RWPE1 (cell line): ENCODE data around the gene MYO7B.

ENCODE experiments used
- CTCF ChIA-PET: fragments of 350-600 bp; sonication (Branson Sonifier 250); formaldehyde crosslinking; extraction: SDS; loops from one replicate; lab custom pipeline; 2021; lab: Yijun Ruan, JAX
- POLR2A ChIA-PET: fragments of 400-600 bp; formaldehyde crosslinking; extraction: SDS; loops from one replicate; lab custom pipeline; 2020; ENCODE audit warnings: antibody characterized with exemption; ENCODE audit not compliant: low non-redundant PET; lab: Yijun Ruan, JAX
- DNase-seq: peaks from one replicate; pipeline ENCODE4 v3.0.0; 2012; ENCODE audit warnings: low spot score
- H3K27ac ChIP-seq: fragments of 450-650 bp; 2 replicates; pipeline ENCODE4 v1.5.1; 2017
- TF ChIP-seq, protein P1 (sequence below): fragments of 450-650 bp; conservative IDR thresholded peaks from 2 replicates; pipeline ENCODE4 v1.5.1; 2017; ENCODE audit warnings: low read depth, mild to moderate bottlenecking

The MYO7B gene

DNA sequence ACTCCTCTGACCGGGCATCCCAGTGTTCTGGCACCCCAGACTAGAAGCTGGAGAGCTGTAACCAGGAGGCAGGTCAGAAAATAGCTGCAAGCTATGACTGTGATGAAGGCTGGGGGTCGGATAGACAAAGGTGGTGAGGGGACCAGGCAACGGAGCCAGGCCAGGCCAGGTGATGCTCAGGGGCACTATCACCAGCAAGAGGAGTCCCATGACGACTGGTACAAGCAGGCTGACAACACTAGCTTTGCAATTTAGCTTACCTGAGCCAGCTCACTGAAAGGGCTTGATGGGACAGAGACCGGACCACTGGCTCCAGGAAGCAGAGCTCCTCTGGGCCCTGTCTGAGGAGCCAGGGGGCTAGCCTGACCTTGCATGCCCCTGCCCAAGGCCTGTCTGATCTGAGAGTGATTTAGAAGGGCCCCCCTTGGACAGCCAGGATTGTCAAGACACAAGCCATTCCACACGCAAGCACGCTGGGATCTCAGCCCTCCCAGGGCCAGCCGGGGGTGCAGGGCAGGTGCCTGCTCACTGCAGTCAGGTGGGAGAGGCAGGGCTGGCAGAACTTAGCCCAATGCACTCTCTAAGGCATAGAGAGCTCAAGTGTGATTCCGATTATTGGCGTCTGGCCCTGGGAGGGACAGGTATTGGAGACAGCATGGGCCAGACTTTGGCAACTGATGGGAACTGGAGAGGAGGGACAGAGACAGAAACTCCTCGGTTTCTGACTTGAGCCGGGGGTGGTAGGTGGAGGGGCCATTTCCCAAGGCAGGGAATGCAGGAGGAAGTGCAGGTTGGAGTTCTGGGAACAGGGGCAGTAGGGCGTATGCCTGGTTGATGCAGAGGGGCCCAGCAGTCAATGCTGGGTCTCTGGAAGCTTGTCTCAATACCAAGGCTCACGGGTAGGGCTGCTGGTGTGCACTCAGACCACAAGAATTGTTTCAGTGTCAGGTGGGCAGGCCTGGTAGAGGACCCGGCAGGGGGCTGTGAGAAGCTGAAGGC lies 47.7 kb downstream of the MYO7B start:
- H3K27ac ChIP-seq = no peak overlapping the region
- CTCF ChIA-PET = interaction anchor here (0.6 to 2.3 kb wide), 3 partner anchors 8 to 518 kb away, joined by 3 to 11 read pairs (median 3); no protein-coding TSS in a partner anchor
- POLR2A ChIA-PET = interaction anchor here (0.6 kb wide), 1 partner anchor 159 kb away, joined by 7 read pairs; no protein-coding TSS in a partner anchor
- TF ChIP-seq, protein P1, sequence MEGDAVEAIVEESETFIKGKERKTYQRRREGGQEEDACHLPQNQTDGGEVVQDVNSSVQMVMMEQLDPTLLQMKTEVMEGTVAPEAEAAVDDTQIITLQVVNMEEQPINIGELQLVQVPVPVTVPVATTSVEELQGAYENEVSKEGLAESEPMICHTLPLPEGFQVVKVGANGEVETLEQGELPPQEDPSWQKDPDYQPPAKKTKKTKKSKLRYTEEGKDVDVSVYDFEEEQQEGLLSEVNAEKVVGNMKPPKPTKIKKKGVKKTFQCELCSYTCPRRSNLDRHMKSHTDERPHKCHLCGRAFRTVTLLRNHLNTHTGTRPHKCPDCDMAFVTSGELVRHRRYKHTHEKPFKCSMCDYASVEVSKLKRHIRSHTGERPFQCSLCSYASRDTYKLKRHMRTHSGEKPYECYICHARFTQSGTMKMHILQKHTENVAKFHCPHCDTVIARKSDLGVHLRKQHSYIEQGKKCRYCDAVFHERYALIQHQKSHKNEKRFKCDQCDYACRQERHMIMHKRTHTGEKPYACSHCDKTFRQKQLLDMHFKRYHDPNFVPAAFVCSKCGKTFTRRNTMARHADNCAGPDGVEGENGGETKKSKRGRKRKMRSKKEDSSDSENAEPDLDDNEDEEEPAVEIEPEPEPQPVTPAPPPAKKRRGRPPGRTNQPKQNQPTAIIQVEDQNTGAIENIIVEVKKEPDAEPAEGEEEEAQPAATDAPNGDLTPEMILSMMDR = no peak
- DNase-seq = no peak

DNA sequence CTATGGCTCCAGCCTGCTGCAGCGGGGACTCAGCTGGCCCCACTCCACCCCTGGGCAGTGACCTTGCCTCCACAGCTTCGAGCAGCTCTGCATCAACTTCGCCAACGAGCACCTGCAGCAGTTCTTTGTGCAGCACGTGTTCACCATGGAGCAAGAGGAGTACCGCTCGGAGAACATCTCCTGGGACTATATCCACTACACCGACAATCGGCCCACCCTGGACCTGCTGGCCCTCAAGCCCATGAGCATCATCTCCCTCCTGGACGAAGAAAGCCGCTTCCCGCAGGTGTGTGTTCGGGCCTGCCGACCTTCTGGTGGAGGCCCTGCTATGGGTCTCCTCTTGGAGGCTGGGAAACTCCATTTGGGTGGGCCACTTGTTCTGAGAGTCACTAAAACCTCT lies 48.6 kb downstream of the MYO7B start:
- DNase-seq = no peak
- TF ChIP-seq, protein P1 = no peak
- ChIA-PET CTCF (no interaction called here), POLR2A (no interaction called here)
- no peak overlapping the region for H3K27ac ChIP-seq

DNA sequence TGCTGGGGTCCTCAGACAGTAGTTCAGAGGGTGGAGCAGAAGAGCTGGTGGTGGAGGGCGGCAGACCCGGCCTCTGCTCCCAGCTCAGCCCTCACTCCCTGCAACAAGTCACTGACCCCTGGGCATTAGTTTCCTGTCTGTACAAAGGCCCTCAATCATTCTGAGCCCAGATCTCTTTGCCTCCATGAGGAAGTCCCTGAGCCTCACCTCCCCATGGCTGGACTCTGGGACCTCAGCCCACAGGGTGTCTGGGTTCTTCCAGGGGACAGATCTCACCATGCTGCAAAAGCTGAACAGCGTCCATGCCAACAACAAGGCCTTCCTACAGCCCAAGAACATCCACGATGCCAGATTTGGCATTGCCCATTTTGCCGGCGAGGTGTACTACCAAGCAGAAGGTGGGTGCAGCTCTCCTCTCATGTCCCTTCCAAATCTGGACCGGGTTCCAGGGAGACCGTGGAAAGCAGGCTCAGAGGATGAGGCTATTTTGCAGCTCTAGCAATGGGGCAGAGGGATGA lies 49.1 kb downstream of the MYO7B start:
- no peak overlapping the region for H3K27ac ChIP-seq
- CTCF ChIA-PET = no interaction called here
- DNase-seq = no peak
- POLR2A ChIA-PET = no interaction called here
- TF ChIP-seq, protein P1 = no peak

DNA sequence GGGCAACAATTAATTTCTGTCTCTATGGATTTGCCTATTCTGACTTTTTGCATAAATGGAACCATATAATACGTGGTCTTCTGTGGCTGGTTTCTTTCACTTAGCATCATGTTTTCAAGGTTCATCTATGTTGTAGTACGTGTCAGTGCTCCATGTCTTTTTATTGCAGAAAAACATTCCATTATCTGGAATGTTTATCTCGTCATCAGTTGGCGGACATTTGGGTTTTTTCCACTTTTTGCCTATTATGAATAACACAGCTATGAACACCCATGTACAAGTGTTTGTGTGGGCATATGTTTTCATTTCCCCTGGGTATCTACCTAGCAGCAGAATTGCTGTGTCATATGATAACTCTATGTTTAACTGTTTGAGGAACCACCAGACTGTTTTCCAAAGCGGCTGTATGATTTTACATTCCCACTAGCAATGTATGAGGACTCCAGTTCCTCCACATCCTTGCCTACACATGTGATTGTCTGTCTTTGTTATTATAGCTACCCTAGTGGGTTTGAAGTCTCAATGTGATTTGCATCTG lies 49.9 kb downstream of the MYO7B start:
- DNase-seq = no peak
- TF ChIP-seq, protein P1 = no peak
- POLR2A ChIA-PET = no interaction called here
- CTCF ChIA-PET = no interaction called here
- no peak overlapping the region for H3K27ac ChIP-seq

DNA sequence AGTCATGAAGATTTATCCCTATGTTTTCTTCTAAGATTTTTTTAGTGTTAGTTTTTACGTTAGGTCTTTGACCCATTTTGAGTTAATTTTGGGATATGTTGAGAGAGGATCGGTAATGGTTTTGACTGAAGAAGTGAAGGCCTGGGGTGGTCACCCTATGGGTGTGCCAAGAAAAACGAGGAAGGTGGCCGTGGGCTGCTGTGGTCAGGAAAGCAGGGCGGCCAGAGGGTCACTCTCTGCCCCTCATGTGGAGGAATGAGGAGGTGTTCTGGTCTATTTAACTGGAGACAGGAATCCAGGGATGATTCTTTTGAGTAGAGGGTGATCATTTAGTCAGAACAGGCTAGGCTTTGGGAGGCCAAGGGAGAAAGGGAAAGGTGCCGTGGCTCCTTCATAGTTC lies 50.7 kb downstream of the MYO7B start:
- H3K27ac ChIP-seq = no peak overlapping the region
- ChIA-PET POLR2A (no interaction called here), CTCF (no interaction called here)
- DNase-seq = no peak
- TF ChIP-seq, protein P1 = no peak

DNA sequence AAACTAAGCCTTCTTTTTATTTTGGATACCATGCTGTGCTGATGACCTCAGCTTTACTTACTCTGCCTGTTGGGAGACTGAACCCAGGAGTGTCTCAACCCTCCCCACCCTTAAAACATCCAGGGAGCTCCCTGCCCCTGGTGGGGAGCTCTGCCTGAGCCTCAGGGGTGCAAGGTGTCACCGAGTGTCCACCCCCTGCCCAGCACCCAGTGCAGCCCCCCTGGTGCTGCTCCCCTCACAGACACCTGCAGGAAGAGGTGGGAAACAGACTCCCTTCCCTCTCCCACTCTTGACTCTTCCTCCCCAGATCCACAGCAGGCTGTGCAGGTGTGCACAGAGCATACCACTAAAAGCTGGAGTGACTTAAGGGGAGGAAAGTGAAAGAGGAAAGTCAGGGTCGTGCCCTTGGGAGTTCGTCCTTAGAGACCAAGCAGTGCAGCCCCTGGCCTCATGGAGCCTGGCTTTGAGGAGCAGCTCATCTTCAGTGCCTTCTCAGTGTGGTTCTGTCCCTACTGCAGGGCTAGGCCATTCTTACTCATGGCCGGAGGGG lies 51.3 kb downstream of the MYO7B start:
- DNase-seq = no peak
- POLR2A ChIA-PET = interaction anchor here (0.7 kb wide), 1 partner anchor 52 kb away, joined by 3 read pairs; no protein-coding TSS in a partner anchor
- CTCF ChIA-PET = no interaction called here

More for the DNA sequence above, 51.3 kb downstream of the MYO7B start:
- H3K27ac ChIP-seq = no peak overlapping the region
- TF ChIP-seq, protein P1 = no peak
